H1 (cell line): ENCODE measurements around the gene CDK3. TPM values are rescaled to one million over a fixed set of nuclear protein-coding genes. Genes with fewer than 3 reads are reported as not detected.

Experiments used
- CTCF ChIA-PET: fragments of 300-600 bp; sonication (Branson Sonifier 250); formaldehyde crosslinking; loops from one replicate; lab custom pipeline; 2021; ENCODE audit not compliant: partially characterized antibody; lab: Charles Lee
- POLR2A ChIA-PET: fragments of 300-600 bp; sonication (Branson Sonifier 250); formaldehyde crosslinking; loops from one replicate; lab custom pipeline; 2021; ENCODE audit warnings: inconsistent platforms; ENCODE audit not compliant: partially characterized antibody; lab: Charles Lee
- DNase-seq, 2 experiments: peaks; one replicate each; pipeline versions ENCODE4 v3.0.0 to v3.0.0-alpha.2; 2010 to 2022; ENCODE audit warnings: low spot score in 2 of 2, low read depth in 1 of 2, mixed read lengths in 1 of 2
- FAIRE-seq: peaks from 2 replicates; lab custom pipeline; 2011; peaks lifted over from hg19 to GRCh38; lab: Jason Lieb, UNC
- H2AFZ ChIP-seq: 2 replicates; pipeline ENCODE4 v1.8.1; 2012; ENCODE audit warnings: low read length, inconsistent platforms
- H2AK5ac ChIP-seq: 2 replicates; pipeline ENCODE4 v1.6.1; 2013; ENCODE audit warnings: low read depth, low read length
- H2BK120ac ChIP-seq: replicated peaks from 2 replicates; pipeline ENCODE3; 2013; ENCODE audit warnings: low read depth, low read length, inconsistent platforms
- H2BK12ac ChIP-seq: 2 replicates; pipeline ENCODE4 v1.6.1; 2013; ENCODE audit warnings: low read depth, low read length
- H2BK15ac ChIP-seq: 2 replicates; pipeline ENCODE4 v1.6.1; 2013; ENCODE audit warnings: low read length
- H2BK20ac ChIP-seq: 2 replicates; pipeline ENCODE4 v1.6.1; 2013; ENCODE audit warnings: low read length
- H2BK5ac ChIP-seq: 2 replicates; pipeline ENCODE4 v1.6.1; 2013; ENCODE audit warnings: low read depth, low read length
- H3K14ac ChIP-seq: 2 replicates; pipeline ENCODE4 v1.6.1; 2013; ENCODE audit warnings: inconsistent platforms; ENCODE audit not compliant: insufficient read length
- H3K18ac ChIP-seq: 2 replicates; pipeline ENCODE4 v1.6.1; 2013; ENCODE audit warnings: low read length; ENCODE audit errors: extremely low read depth
- H3K23ac ChIP-seq: 2 replicates; pipeline ENCODE4 v1.6.1; 2013; ENCODE audit warnings: inconsistent platforms; ENCODE audit not compliant: insufficient read length
- H3K23me2 ChIP-seq: 2 replicates; pipeline ENCODE4 v1.6.1; 2013; ENCODE audit warnings: low read depth, low read length
- H3K27ac ChIP-seq: 2 replicates; pipeline ENCODE4 v1.6.1; 2011; ENCODE audit warnings: low read depth, low read length, inconsistent platforms
- H3K27me3 ChIP-seq, 4 experiments: replicated peaks in 1 of 4; 1 replicate in 1 of 4; 2 replicates in 3 of 4; pipeline versions ENCODE4 v1.6.1 to v1.8.1; 2011 to 2013; ENCODE audit warnings: low read length in 3 of 4, mild to moderate bottlenecking in 3 of 4, inconsistent platforms in 2 of 4, mixed read lengths in 2 of 4, moderate library complexity in 1 of 4; ENCODE audit not compliant: control insufficient read depth in 3 of 4, insufficient read depth in 3 of 4; ENCODE audit errors: extremely low read depth in 1 of 4
- H3K36me3 ChIP-seq, 4 experiments: 2 replicates each; pipeline versions ENCODE4 v1.6.1 to v1.8.1; 2011 to 2013; ENCODE audit warnings: mild to moderate bottlenecking in 4 of 4, low read length in 3 of 4, moderate library complexity in 2 of 4, control low read depth in 1 of 4, inconsistent platforms in 1 of 4; ENCODE audit not compliant: insufficient read depth in 4 of 4, control insufficient read depth in 2 of 4
- H3K4ac ChIP-seq: replicated peaks from 2 replicates; pipeline ENCODE3; 2013; ENCODE audit warnings: low read length, low read depth, mixed read lengths, inconsistent platforms; ENCODE audit not compliant: insufficient read length
- H3K4me1 ChIP-seq, 4 experiments: replicated peaks in 1 of 4; 1 replicate in 1 of 4; 2 replicates in 3 of 4; pipeline versions ENCODE4 v1.6.1 to v1.8.1; 2011 to 2013; ENCODE audit warnings: low read length in 3 of 4, inconsistent platforms in 2 of 4, mixed read lengths in 1 of 4; ENCODE audit not compliant: insufficient read depth in 4 of 4, control insufficient read depth in 3 of 4
- H3K4me2 ChIP-seq, 2 experiments: 2 replicates each; pipeline versions ENCODE4 v1.6.1 to v1.8.1; 2011 to 2013; ENCODE audit warnings: low read depth in 2 of 2, low read length in 2 of 2, control low read depth in 1 of 2, inconsistent platforms in 1 of 2, mild to moderate bottlenecking in 1 of 2; ENCODE audit not compliant: insufficient read depth in 1 of 2
- H3K4me3 ChIP-seq, 4 experiments: fragments of 200-600, 300-600 bp in 1 of 4; sonication (generic), shearing (Covaris generic), sonication (Bioruptor Twin) in 1 of 4; 2 replicates each; pipeline versions ENCODE4 v1.5.1 to v1.8.1; 2011 to 2016; ENCODE audit warnings: low read length in 4 of 4, low read depth in 3 of 4, control low read depth in 2 of 4, inconsistent platforms in 2 of 4, mild to moderate bottlenecking in 2 of 4, mixed read lengths in 1 of 4, moderate library complexity in 1 of 4; ENCODE audit not compliant: insufficient read depth in 2 of 4; ENCODE audit errors: extremely low read depth in 1 of 4
- H3K56ac ChIP-seq: replicated peaks from 2 replicates; pipeline ENCODE3; 2013; ENCODE audit warnings: low read depth, mild to moderate bottlenecking, mixed read lengths, low read length, inconsistent platforms; ENCODE audit not compliant: insufficient read length
- H3K79me1 ChIP-seq: 2 replicates; pipeline ENCODE4 v1.6.1; 2013; ENCODE audit warnings: low read depth, low read length, control low read depth
- H3K79me2 ChIP-seq, 2 experiments: 2 replicates each; pipeline versions ENCODE4 v1.6.1 to v1.8.1; 2012 to 2013; ENCODE audit warnings: low read length in 2 of 2, mild to moderate bottlenecking in 2 of 2, inconsistent platforms in 1 of 2; ENCODE audit not compliant: insufficient read depth in 2 of 2, control insufficient read depth in 1 of 2
- H3K9ac ChIP-seq, 4 experiments: replicated peaks in 1 of 4; 1 replicate in 1 of 4; 2 replicates in 3 of 4; pipeline versions ENCODE4 v1.6.1 to v1.8.1; 2011 to 2013; ENCODE audit warnings: low read depth in 3 of 4, low read length in 3 of 4, control low read depth in 2 of 4, mild to moderate bottlenecking in 2 of 4, moderate library complexity in 2 of 4, inconsistent platforms in 1 of 4; ENCODE audit errors: extremely low read depth in 1 of 4
- H3K9me3 ChIP-seq, 2 experiments: 2 replicates each; pipeline versions ENCODE4 v1.6.1 to v1.8.1; 2012 to 2013; ENCODE audit warnings: mild to moderate bottlenecking in 2 of 2, moderate library complexity in 2 of 2, control low read depth in 1 of 2, inconsistent platforms in 1 of 2, low read depth in 1 of 2, low read length in 1 of 2, mixed read lengths in 1 of 2; ENCODE audit not compliant: insufficient read depth in 2 of 2
- H4K20me1 ChIP-seq, 2 experiments: replicated peaks in 1 of 2; 2 replicates each; pipeline versions ENCODE3 to v1.8.1; 2011 to 2013; ENCODE audit warnings: inconsistent platforms in 2 of 2, low read length in 2 of 2, mild to moderate bottlenecking in 1 of 2; ENCODE audit not compliant: insufficient read depth in 2 of 2, control insufficient read depth in 1 of 2
- H4K5ac ChIP-seq: 2 replicates; pipeline ENCODE4 v1.6.1; 2013; ENCODE audit warnings: low read length, low read depth, mixed read lengths, inconsistent platforms; ENCODE audit not compliant: insufficient read length
- H4K8ac ChIP-seq: 2 replicates; pipeline ENCODE4 v1.8.0; 2013; ENCODE audit warnings: mild to moderate bottlenecking, moderate library complexity, low read length, inconsistent platforms; ENCODE audit not compliant: insufficient read depth; ENCODE audit errors: extremely low read depth
- H4K91ac ChIP-seq: replicated peaks from 2 replicates; pipeline ENCODE3; 2013; ENCODE audit warnings: low read length, mixed read lengths, inconsistent platforms; ENCODE audit not compliant: insufficient read length
- BACH1 ChIP-seq: IDR thresholded peaks from 2 replicates; pipeline ENCODE4 v1.6.1; 2012; ENCODE audit warnings: low read length, improper control_type of control experiment
- EZH2 ChIP-seq: fragments of 200-600 bp; sonication (generic); IDR thresholded peaks from 2 replicates; pipeline ENCODE4 v1.7.1; 2012; ENCODE audit warnings: low read depth, mild to moderate bottlenecking, moderate library complexity, low read length, inconsistent platforms; ENCODE audit not compliant: severe bottlenecking
- GABPA ChIP-seq: IDR thresholded peaks from 2 replicates; pipeline ENCODE4 v1.6.1; 2011; ENCODE audit warnings: mild to moderate bottlenecking, low read length, moderate library complexity, borderline replicate concordance; ENCODE audit not compliant: insufficient read depth
- HDAC2 ChIP-seq, 2 experiments: fragments of 300-600 bp in 1 of 2; sonication (generic) in 1 of 2; IDR thresholded peaks; 2 replicates each; pipeline ENCODE4 v1.6.1; 2011 to 2012; ENCODE audit warnings: low read depth in 2 of 2, low read length in 2 of 2, mild to moderate bottlenecking in 2 of 2, moderate library complexity in 2 of 2, borderline replicate concordance in 1 of 2, inconsistent platforms in 1 of 2
- TAF1 ChIP-seq: IDR thresholded peaks from 2 replicates; pipeline ENCODE4 v1.6.1; 2011; ENCODE audit warnings: mild to moderate bottlenecking, low read depth, low read length
- WGBS, 2 experiments: shearing (Covaris generic) in 1 of 2; methylation state at CpG; one replicate each; pipeline versions ENCODE4 v1.1.6 to v1.1.7; 2013 to 2015; ENCODE audit warnings: low lambda C conversion rate in 2 of 2, mixed read lengths in 2 of 2, inconsistent platforms in 1 of 2, low coverage in 1 of 2, missing lambda C conversion rate in 1 of 2; ENCODE audit not compliant: insufficient replicate concordance in 2 of 2, insufficient coverage in 1 of 2, insufficient read length in 1 of 2; ENCODE audit errors: extremely low coverage in 1 of 2, missing lambda C conversion rate in 1 of 2; 5-methylcytosine and 5-hydroxymethylcytosine counted together
- polyA plus RNA-seq, 7 experiments: library from polyadenylated mRNA; depleted of rRNA in 3 of 7; stranded (reverse) in 5 of 7; unstranded in 2 of 7; fragments of >200 nt in 5 of 7; fragments of 200-250 nt in 2 of 7; gene quantifications; 1 replicate in 5 of 7; 2 replicates in 1 of 7; 4 replicates in 1 of 7; pipeline versions ENCODE4 v1.2.1 to v1.2.3, GENCODE V29; 2011 to 2013; ENCODE audit warnings: missing spikeins in 2 of 7, mixed read lengths in 2 of 7
- total RNA-seq: library from RNA; stranded (reverse); fragmentation: NEBNext Ultra II Directional; extraction: Animal tissue kit (Norgen Biotek cat#: 25700); gene quantifications from 2 replicates; pipeline ENCODE4 v1.2.1, GENCODE V29; 2021
- TF ChIP-seq, protein P1 (sequence below): IDR thresholded peaks from 2 replicates; pipeline ENCODE4 v1.6.1; 2012; ENCODE audit warnings: inconsistent platforms
- TF ChIP-seq, protein P2 (sequence below): IDR thresholded peaks from 2 replicates; pipeline ENCODE4 v1.6.1; 2011; ENCODE audit warnings: low read length, improper control_type of control experiment
- TF ChIP-seq, protein P3 (sequence below), 3 experiments: IDR thresholded peaks; 1 replicate in 2 of 3; 2 replicates in 1 of 3; pipeline versions ENCODE4 v1.5.1 to v1.6.1; 2011; ENCODE audit warnings: low read length in 3 of 3, mild to moderate bottlenecking in 3 of 3, inconsistent platforms in 2 of 3, low read depth in 1 of 3, moderate library complexity in 1 of 3; ENCODE audit not compliant: insufficient read depth in 1 of 3; ENCODE audit errors: control extremely low read depth in 1 of 3

The CDK3 gene
- total and polyA plus RNA-seq, 2 of the 8 experiments (the other 6 are each of a cell fraction or from before 2014, with no cell fraction given) = 10.0 to 14.6 TPM

DNA sequence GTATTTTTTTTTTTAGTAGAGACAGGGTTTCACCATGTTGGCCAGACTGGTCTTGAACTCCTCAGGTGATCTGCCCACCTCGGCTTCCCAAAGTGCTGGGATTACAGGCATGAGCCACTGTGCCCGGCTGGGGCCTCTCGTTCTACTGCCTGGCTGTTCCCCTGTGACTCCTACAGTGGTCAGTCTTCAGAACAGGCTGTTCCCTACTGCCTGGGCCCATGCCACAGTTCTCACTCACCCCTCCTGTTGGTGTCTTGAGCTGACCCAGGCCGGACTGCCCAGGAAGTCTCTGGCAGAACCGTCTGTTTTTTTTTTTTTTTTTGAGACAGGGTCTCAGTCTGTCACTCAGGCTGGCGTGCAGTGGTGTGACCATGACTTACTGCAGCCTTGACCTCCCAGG is 3.3 kb downstream of the CDK3 start:
- Histone ChIP-seq H3K79me2 (no peaks in the 10 kb centered on the region), H3K18ac (no peak overlapping the region), H2BK5ac (no peak overlapping the region), H3K4me2 (no peak overlapping the region), H3K27ac (no peak overlapping the region), H2BK120ac (no peak overlapping the region), H3K4me1 (no peaks in the 10 kb centered on the region; a peak in 2 of 7 replicates), H3K23ac (no peak overlapping the region), H3K27me3 (no peaks in the 10 kb centered on the region), H3K9ac (no peak overlapping the region), H3K23me2 (no peaks in the 10 kb centered on the region), H4K8ac (no peak overlapping the region), H3K79me1 (no peaks in the 10 kb centered on the region), H2BK20ac (no peak overlapping the region), H3K36me3 (no peaks in the 10 kb centered on the region; a peak in 2 of 8 replicates), H2AK5ac (no peak overlapping the region), H2BK12ac (no peak overlapping the region), H2AFZ (no peak overlapping the region), H3K4ac (no peak overlapping the region), H3K4me3 (no peak overlapping the region), H3K9me3 (no peaks in the 10 kb centered on the region), H4K20me1 (no peaks in the 10 kb centered on the region), H4K91ac (no peak overlapping the region), H3K56ac (no peak overlapping the region), H2BK15ac (no peak overlapping the region), H4K5ac (no peak overlapping the region), H3K14ac (no peak overlapping the region)
- FAIRE-seq (no peak), DNase-seq (no peak)
- WGBS, 2 experiments = 80% methylated on average over 4 of the region's 6 CpGs; no CpG with 5 or more reads in 1 of the 2 experiments
- ChIA-PET POLR2A (interaction anchor here (1.1 to 1.6 kb wide), 4 partner anchors 10 to 108 kb away, joined by 3 to 5 read pairs (median 3); partner anchors contain the start of gene FBF1), CTCF (interaction anchor here (0.6 to 32.0 kb wide), 17 partner anchors 10 to 284 kb away, joined by 3 to 885 read pairs (median 8); partner anchors contain the start of genes EVPL, MRPL38, TRIM47 and TRIM65)
- no peak for TF ChIP-seq TAF1
- no peak for TF ChIP-seq GABPA
- TF ChIP-seq, protein P1, sequence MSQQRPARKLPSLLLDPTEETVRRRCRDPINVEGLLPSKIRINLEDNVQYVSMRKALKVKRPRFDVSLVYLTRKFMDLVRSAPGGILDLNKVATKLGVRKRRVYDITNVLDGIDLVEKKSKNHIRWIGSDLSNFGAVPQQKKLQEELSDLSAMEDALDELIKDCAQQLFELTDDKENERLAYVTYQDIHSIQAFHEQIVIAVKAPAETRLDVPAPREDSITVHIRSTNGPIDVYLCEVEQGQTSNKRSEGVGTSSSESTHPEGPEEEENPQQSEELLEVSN = no peak
- no peak for TF ChIP-seq BACH1
- TF ChIP-seq, protein P2, sequence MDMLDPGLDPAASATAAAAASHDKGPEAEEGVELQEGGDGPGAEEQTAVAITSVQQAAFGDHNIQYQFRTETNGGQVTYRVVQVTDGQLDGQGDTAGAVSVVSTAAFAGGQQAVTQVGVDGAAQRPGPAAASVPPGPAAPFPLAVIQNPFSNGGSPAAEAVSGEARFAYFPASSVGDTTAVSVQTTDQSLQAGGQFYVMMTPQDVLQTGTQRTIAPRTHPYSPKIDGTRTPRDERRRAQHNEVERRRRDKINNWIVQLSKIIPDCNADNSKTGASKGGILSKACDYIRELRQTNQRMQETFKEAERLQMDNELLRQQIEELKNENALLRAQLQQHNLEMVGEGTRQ = no peak
- no peak for TF ChIP-seq HDAC2 (IDR thresholded peaks at IDR 0.05; ENCODE audit: borderline replicate concordance in 1 of 2, low read depth in 2 of 2, low read length in 2 of 2)
- TF ChIP-seq, protein P3, sequence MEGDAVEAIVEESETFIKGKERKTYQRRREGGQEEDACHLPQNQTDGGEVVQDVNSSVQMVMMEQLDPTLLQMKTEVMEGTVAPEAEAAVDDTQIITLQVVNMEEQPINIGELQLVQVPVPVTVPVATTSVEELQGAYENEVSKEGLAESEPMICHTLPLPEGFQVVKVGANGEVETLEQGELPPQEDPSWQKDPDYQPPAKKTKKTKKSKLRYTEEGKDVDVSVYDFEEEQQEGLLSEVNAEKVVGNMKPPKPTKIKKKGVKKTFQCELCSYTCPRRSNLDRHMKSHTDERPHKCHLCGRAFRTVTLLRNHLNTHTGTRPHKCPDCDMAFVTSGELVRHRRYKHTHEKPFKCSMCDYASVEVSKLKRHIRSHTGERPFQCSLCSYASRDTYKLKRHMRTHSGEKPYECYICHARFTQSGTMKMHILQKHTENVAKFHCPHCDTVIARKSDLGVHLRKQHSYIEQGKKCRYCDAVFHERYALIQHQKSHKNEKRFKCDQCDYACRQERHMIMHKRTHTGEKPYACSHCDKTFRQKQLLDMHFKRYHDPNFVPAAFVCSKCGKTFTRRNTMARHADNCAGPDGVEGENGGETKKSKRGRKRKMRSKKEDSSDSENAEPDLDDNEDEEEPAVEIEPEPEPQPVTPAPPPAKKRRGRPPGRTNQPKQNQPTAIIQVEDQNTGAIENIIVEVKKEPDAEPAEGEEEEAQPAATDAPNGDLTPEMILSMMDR (IDR thresholded peaks at IDR 0.05; ENCODE audit: control extremely low read depth in 1 of 3, insufficient read depth in 1 of 3, low read depth in 1 of 3, low read length in 3 of 3) = no peak
- TF ChIP-seq EZH2 = no peak
